ENCODE measurements around the gene UST. TPM values are rescaled to one million over a fixed set of nuclear protein-coding genes. Genes with fewer than 3 reads are reported as not detected.
"Not testable (repeated sequence)": the region's sequence is repeated elsewhere in the genome, so short reads cannot be mapped to it uniquely, and the experiment has no call there.

UST gene
- total RNA-seq, 2 experiments from 2014 or later: 8.1 to 9.0 TPM

GRCh38 chr6:148824960-148825359 lies 78.1 kb downstream of the UST start:
- ChIA-PET CTCF (interaction anchor here (1.2 kb wide), 1 partner anchor 14 kb away, joined by 3 read pairs; no protein-coding TSS in a partner anchor), POLR2A (no interaction called here)

GRCh38 chr6:148825492-148825891 lies 78.7 kb downstream of the UST start:
- POLR2A ChIA-PET: no interaction called here
- CTCF ChIA-PET: interaction anchor here (1.2 kb wide), 1 partner anchor 15 kb away, joined by 3 read pairs; no protein-coding TSS in a partner anchor

- POLR2A ChIA-PET: no interaction called here
- CTCF ChIA-PET: no interaction called here
Observed at GRCh38 chr6:148827416-148828045, 80.7 kb downstream of the UST start.

- ChIA-PET POLR2A (no interaction called here), CTCF (no interaction called here)
Observed at GRCh38 chr6:148828047-148828446, 81.2 kb downstream of the UST start.

GRCh38 chr6:148829415-148830101 lies 82.7 kb downstream of the UST start:
- POLR2A ChIA-PET: no interaction called here

GRCh38 chr6:148830614-148831013 lies 83.8 kb downstream of the UST start:
- ChIA-PET POLR2A (no interaction called here), CTCF (no interaction called here)

More at GRCh38 chr6:148829415-148830101, 82.7 kb downstream of the UST start:
- CTCF ChIA-PET: no interaction called here

- ChIA-PET POLR2A (no interaction called here), CTCF (no interaction called here)
Observed at GRCh38 chr6:148831064-148831463, 84.2 kb downstream of the UST start.

- POLR2A ChIA-PET: no interaction called here
- CTCF ChIA-PET: no interaction called here
Observed at GRCh38 chr6:148831531-148831930, 84.7 kb downstream of the UST start.

- CTCF ChIA-PET: interaction anchor here (1.2 to 1.3 kb wide), 3 partner anchors 11 to 19 kb away, joined by 3 read pairs; no protein-coding TSS in a partner anchor
Observed at GRCh38 chr6:148835920-148836441, 89.2 kb downstream of the UST start.

GRCh38 chr6:148836751-148837150 lies 89.9 kb downstream of the UST start:
- ChIA-PET CTCF (interaction anchor here (1.3 kb wide), 2 partner anchors 11 to 14 kb away, joined by 3 read pairs; no protein-coding TSS in a partner anchor), POLR2A (no interaction called here)

More at GRCh38 chr6:148835920-148836441, 89.2 kb downstream of the UST start:
- POLR2A ChIA-PET: interaction anchor here (1.4 kb wide), 1 partner anchor 75 kb away, joined by 6 read pairs; no protein-coding TSS in a partner anchor

GRCh38 chr6:148837941-148838340 lies 91.1 kb downstream of the UST start:
- POLR2A ChIA-PET: interaction anchor here (0.7 kb wide), 1 partner anchor 121 kb away, joined by 3 read pairs; no protein-coding TSS in a partner anchor
- CTCF ChIA-PET: no interaction called here

- ChIA-PET CTCF (no interaction called here), POLR2A (interaction anchor here (0.7 kb wide), 1 partner anchor 30 kb away, joined by 3 read pairs; no protein-coding TSS in a partner anchor)
Observed at GRCh38 chr6:148839044-148839443, 92.2 kb downstream of the UST start.

GRCh38 chr6:148840256-148840655 lies 93.4 kb downstream of the UST start:
- ChIA-PET POLR2A (no interaction called here), CTCF (no interaction called here)

- ChIA-PET CTCF (no interaction called here), POLR2A (no interaction called here)
Observed at GRCh38 chr6:148842296-148843019, 95.6 kb downstream of the UST start.

- POLR2A ChIA-PET: no interaction called here
- CTCF ChIA-PET: no interaction called here
Observed at GRCh38 chr6:148845464-148845863, 98.6 kb downstream of the UST start.

- POLR2A ChIA-PET: no interaction called here
- CTCF ChIA-PET: interaction anchor here (0.9 kb wide), 1 partner anchor 11 kb away, joined by 3 read pairs; no protein-coding TSS in a partner anchor
Observed at GRCh38 chr6:148846778-148847761, 100.2 kb downstream of the UST start.

- POLR2A ChIA-PET: no interaction called here
Observed at GRCh38 chr6:148848915-148849314, 102.1 kb downstream of the UST start.

GRCh38 chr6:148849449-148849848 lies 102.6 kb downstream of the UST start:
- POLR2A ChIA-PET, CTCF ChIA-PET: not testable (repeated sequence)

More at GRCh38 chr6:148848915-148849314, 102.1 kb downstream of the UST start:
- CTCF ChIA-PET: no interaction called here

GRCh38 chr6:148850964-148851363 lies 104.1 kb downstream of the UST start:
- POLR2A ChIA-PET: no interaction called here
- CTCF ChIA-PET: interaction anchor here (1.1 kb wide), 1 partner anchor 15 kb away, joined by 3 read pairs; no protein-coding TSS in a partner anchor

Measured in activated CD8-positive, alpha-beta memory T cell treated with anti-CD3 and anti-CD28 coated beads for 36 hours (primary cell).